ENCODE results near the gene USP2. TPM values are rescaled to one million over a fixed set of nuclear protein-coding genes. Genes with fewer than 3 reads are reported as not detected.

Gene USP2
- total and polyA plus RNA-seq, 2 of the 8 experiments (the other 6 are each of a cell fraction or from before 2014, with no cell fraction given): 2.2 to 6.9 TPM

- TF ChIP-seq SRF (IDR thresholded peaks at IDR 0.05; ENCODE audit: low read depth, low read length) (no peak), NRF1 (IDR thresholded peaks at IDR 0.05; ENCODE audit: low read depth, low read length) (no peak), JUN (IDR thresholded peaks at IDR 0.05; ENCODE audit: low read depth, low read length) (no peak), CBX8 (IDR thresholded peaks at IDR 0.05; ENCODE audit: borderline replicate concordance, low read depth, low read length) (no peak)
Measured at GRCh38 chr11:119373059-119373920, 8.2 kb downstream of the USP2 start (continued).
